A549 treated with AZD9567 at 1 μM for 4 hours (cell line): ENCODE results near the gene PECR. TPM values are rescaled to one million over a fixed set of nuclear protein-coding genes. Genes with fewer than 3 reads are reported as not detected.

Experiments used
- total RNA-seq: library from RNA; stranded (reverse); fragments of 200-300 nt; extraction: Qiagen RNA extraction; gene quantifications from 5 replicates; pipeline ENCODE4 v1.2.3, GENCODE V29; 2022; ENCODE audit not compliant: insufficient read depth

PECR gene
- total RNA-seq = 13.6 to 23.0 TPM (median 16.0 TPM) in 5 replicates

GRCh38 chr2:216081487-216082116 is at the start of gene PECR, which contains the start of gene TMEM169:
Gene PECR, minus strand, starts transcription at chr2:216081809. Its CDS starts 68 bp downstream, at chr2:216081741.
Gene TMEM169, plus strand, starts transcription at chr2:216081919. Its CDS starts 14,045 bp downstream, at chr2:216095964.

GRCh38 chr2:216108967-216109921 is 27.6 kb upstream of the PECR start, which contains the start of gene XRCC5:
Gene XRCC5, plus strand, starts transcription at chr2:216109348. Its CDS starts 89 bp downstream, at chr2:216109437.

DNA sequence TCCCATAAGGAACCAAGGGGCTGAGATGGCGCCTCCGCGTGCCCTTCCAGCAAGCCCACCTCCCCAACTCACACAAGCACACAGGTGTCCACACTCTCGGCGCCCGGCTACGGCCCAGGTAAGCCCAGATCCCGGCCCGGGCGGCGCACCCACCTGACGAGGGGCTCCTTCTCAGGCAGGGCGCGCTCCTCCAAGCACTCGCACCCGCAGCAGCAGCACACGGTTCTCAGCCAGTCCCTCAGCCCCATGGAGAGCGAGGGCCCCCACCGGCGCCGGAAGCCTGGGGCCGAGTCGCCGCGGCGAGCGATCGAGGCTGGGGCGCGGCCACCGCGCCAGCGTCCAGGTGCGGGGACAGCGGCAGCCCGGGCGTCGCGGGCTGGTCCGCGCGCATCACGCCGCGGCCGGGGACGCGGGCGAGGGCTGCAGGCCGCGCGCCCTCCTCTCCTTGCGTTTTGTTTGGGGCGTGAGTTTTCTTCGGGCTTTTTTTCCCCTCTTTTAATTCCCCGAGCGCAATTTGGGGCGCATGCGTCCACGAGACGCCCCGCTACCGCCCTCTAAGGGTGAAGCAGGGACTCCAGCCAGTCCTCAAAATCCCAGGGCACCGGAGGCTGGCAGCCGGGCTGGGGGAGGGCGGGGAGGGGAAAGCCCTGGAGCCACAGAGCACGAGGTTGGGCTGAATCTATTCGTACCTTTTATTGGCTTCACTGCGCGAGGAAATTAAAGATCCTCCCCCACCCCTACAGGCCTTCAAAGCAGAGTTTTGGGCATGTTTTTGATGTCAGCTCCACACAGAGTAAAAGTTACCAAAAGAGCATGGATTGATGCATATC is 68.3 kb downstream of the PECR start, which contains the start of gene MREG:
Gene MREG (minus strand): TSS at position 472 of the 830 bp plus-strand sequence. CDS start 224 bp downstream, at position 248.

Other genes with a start within 250 kb of the PECR start
- 4.1 to 4.3 TPM (median 4.2 TPM) in 5 replicates for gene MREG, start 68.3 kb downstream of the PECR start, total RNA-seq
- gene TMEM169, start 110 bp upstream of the PECR start, total RNA-seq = 0.29 to 0.65 TPM (median 0.48 TPM) in 4 of 5 replicates, not detected in the other
- gene XRCC5, start 27.5 kb upstream of the PECR start, total RNA-seq = 164 to 225 TPM (median 171 TPM) in 5 replicates